OCI-LY1 (cell line): Measurements from ENCODE around the gene HOTAIR.

ENCODE experiments used
- CTCF ChIP-seq: fragments of 200-600 bp; sonication (generic), shearing (Covaris generic); IDR thresholded peaks from 2 replicates; pipeline ENCODE4 v1.5.1; 2017; ENCODE audit warnings: mild to moderate bottlenecking, antibody characterized with exemption, low read length, moderate library complexity, mixed read lengths
- EZH2 ChIP-seq: fragments of 200-600 bp; sonication (generic), shearing (Covaris generic); IDR thresholded peaks from 2 replicates; pipeline ENCODE4 v1.8.0; 2017; ENCODE audit warnings: borderline replicate concordance, mixed run types, mild to moderate bottlenecking, antibody characterized with exemption, low read length, moderate library complexity, mixed read lengths

GRCh38 chr12:53940443-53941014 is 34.2 kb downstream of the HOTAIR start:
- TF ChIP-seq CTCF: no peak
- TF ChIP-seq EZH2: no peak
